ENCODE measurements around the gene HMGA1.

GRCh38 chr6:34229877-34230276 is 6.8 kb upstream of the HMGA1 start:
- no peak for TF ChIP-seq EZH2phosphoT487 (IDR thresholded peaks at IDR 0.05; ENCODE audit: low read depth, severe bottlenecking, unreplicated experiment)
- TF ChIP-seq, protein P1, sequence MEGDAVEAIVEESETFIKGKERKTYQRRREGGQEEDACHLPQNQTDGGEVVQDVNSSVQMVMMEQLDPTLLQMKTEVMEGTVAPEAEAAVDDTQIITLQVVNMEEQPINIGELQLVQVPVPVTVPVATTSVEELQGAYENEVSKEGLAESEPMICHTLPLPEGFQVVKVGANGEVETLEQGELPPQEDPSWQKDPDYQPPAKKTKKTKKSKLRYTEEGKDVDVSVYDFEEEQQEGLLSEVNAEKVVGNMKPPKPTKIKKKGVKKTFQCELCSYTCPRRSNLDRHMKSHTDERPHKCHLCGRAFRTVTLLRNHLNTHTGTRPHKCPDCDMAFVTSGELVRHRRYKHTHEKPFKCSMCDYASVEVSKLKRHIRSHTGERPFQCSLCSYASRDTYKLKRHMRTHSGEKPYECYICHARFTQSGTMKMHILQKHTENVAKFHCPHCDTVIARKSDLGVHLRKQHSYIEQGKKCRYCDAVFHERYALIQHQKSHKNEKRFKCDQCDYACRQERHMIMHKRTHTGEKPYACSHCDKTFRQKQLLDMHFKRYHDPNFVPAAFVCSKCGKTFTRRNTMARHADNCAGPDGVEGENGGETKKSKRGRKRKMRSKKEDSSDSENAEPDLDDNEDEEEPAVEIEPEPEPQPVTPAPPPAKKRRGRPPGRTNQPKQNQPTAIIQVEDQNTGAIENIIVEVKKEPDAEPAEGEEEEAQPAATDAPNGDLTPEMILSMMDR (IDR thresholded peaks at IDR 0.05; ENCODE audit: poor library complexity), result no peak

Measured in hepatocyte (in vitro differentiated cells).